ENCODE measurements around the gene ZBTB48. TPM values are rescaled to one million over a fixed set of nuclear protein-coding genes. Genes with fewer than 3 reads are reported as not detected.
"Not testable (repeated sequence)": the region's sequence is repeated elsewhere in the genome, so short reads cannot be mapped to it uniquely, and the experiment has no call there.

Gene ZBTB48
- polyA plus RNA-seq, 3 donors, result 13.2 to 94.2 (median 23.0) TPM

GRCh38 chr1:6635910-6636760, 56.3 kb downstream of the ZBTB48 start:
- Histone ChIP-seq H3K36me3 (replicated peaks in 1 of 2; ENCODE audit: control insufficient read depth in 1 of 2, insufficient read depth in 2 of 2, low read length in 2 of 2) (peaks cover 74 to 97% of the 10 kb centered on the region in 2 donors), H3K9ac (ENCODE audit: insufficient read depth, low read length, poor library complexity, severe bottlenecking) (no peak overlapping the region), H3K4me3 (replicated peaks in 1 of 3; ENCODE audit: low read depth in 2 of 3, low read length in 3 of 3) (no peak overlapping the region), H4K20me1 (ENCODE audit: insufficient read depth, low read length) (no peaks in the 10 kb centered on the region), H3K4me1 (ENCODE audit: control insufficient read depth in 1 of 2, insufficient read depth in 2 of 2, low read length in 2 of 2) (no peaks in the 10 kb centered on the region), H2AFZ (ENCODE audit: insufficient read depth, low read depth, low read length, poor library complexity, severe bottlenecking) (no peak overlapping the region), H3K4me2 (replicated peaks; ENCODE audit: extremely low read depth, low read length, poor library complexity, severe bottlenecking) (no peak overlapping the region), H3K9me3 (replicated peaks in 1 of 2; ENCODE audit: control insufficient read depth in 1 of 2, insufficient read depth in 1 of 2, low read length in 2 of 2) (no peaks in the 10 kb centered on the region), H3K27ac (ENCODE audit: low read depth in 1 of 2, low read length in 2 of 2) (no peak overlapping the region), H3K79me2 (ENCODE audit: insufficient read depth, low read length) (no peaks in the 10 kb centered on the region), H3K27me3 (ENCODE audit: control insufficient read depth in 2 of 2, insufficient read depth in 2 of 2, low read length in 2 of 2) (no peaks in the 10 kb centered on the region)
- Mint-ChIP-seq H3K4me3 (no peak overlapping the region), H3K27ac (peak overlapping the region in 2 of 7 donors; percentile 25 to 52), H3K4me1 (no peaks in the 10 kb centered on the region), H3K9me3 (no peaks in the 10 kb centered on the region), H3K27me3 (ENCODE audit: low read depth in 3 of 3) (peaks cover 0 to 3% (median 0%) of the 10 kb centered on the region in 3 donors), H3K36me3 (peaks cover 81 to 95% of the 10 kb centered on the region in 2 donors)
- no peak for DNase-seq
- no peak for TF ChIP-seq CTCF (IDR thresholded peaks at IDR 0.05)
- 93% methylated on average over 13 of the region's 16 CpGs for WGBS (ENCODE audit: insufficient coverage)
- intact Hi-C loops (cut with micrococcal nuclease), result no loop called here

GRCh38 chr1:6636778-6637177, 57.0 kb downstream of the ZBTB48 start:
- H3K9me3 ChIP-seq (replicated peaks in 1 of 2; ENCODE audit: control insufficient read depth in 1 of 2, insufficient read depth in 1 of 2, low read length in 2 of 2); H4K20me1 ChIP-seq (ENCODE audit: insufficient read depth, low read length); H3K27ac ChIP-seq (ENCODE audit: low read depth in 1 of 2, low read length in 2 of 2); H2AFZ ChIP-seq (ENCODE audit: insufficient read depth, low read depth, low read length, poor library complexity, severe bottlenecking); H3K4me1 ChIP-seq (ENCODE audit: control insufficient read depth in 1 of 2, insufficient read depth in 2 of 2, low read length in 2 of 2); H3K27me3 ChIP-seq (ENCODE audit: control insufficient read depth in 2 of 2, insufficient read depth in 2 of 2, low read length in 2 of 2); H3K79me2 ChIP-seq (ENCODE audit: insufficient read depth, low read length); H3K9ac ChIP-seq (ENCODE audit: insufficient read depth, low read length, poor library complexity, severe bottlenecking); H3K4me3 Mint-ChIP-seq; H3K9me3 Mint-ChIP-seq; H3K27me3 Mint-ChIP-seq (ENCODE audit: low read depth in 3 of 3); H3K4me2 ChIP-seq (replicated peaks; ENCODE audit: extremely low read depth, low read length, poor library complexity, severe bottlenecking); H3K4me3 ChIP-seq (replicated peaks in 1 of 3; ENCODE audit: low read depth in 2 of 3, low read length in 3 of 3); DNase-seq; intact Hi-C loops (cut with micrococcal nuclease); H3K4me1 Mint-ChIP-seq: not testable (repeated sequence)
- peaks cover 84 to 95% of the 10 kb centered on the region in 2 donors for H3K36me3 Mint-ChIP-seq
- peak overlapping the region in 1 of 7 donors; percentile 30 for H3K27ac Mint-ChIP-seq
- H3K36me3 ChIP-seq (replicated peaks in 1 of 2; ENCODE audit: control insufficient read depth in 1 of 2, insufficient read depth in 2 of 2, low read length in 2 of 2), result peaks cover 77 to 94% of the 10 kb centered on the region in 2 donors
- 96% methylated on average over 4 of the region's 6 CpGs for WGBS (ENCODE audit: insufficient coverage)

All from CD14-positive monocyte (primary cell).